ENCODE results near the gene EHHADH.

EHHADH gene

DNA sequence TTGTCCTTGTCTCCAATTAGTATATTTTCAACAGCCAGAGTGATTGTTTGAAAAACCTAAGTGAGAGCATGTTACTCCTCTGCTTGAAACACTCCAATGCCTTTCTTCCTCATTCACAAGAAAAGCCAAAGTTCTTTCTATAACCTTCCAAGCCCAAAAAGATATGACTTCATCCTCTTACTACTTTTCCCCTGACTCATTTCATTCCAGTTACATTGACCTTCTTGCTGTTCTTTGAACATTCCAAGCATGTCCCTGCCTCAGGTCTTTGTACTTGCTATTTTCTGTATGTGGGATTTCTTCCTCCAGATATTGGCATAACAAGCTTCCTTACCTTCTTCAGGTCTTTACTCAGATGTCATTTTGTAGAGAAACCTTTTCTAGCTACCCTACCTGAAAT, 28.3 kb downstream of the EHHADH start:
- no peak overlapping the region for H3K4me3 ChIP-seq (ENCODE audit: low read depth, low read length)
- DNase-seq (ENCODE audit: low read depth): no peak
- TF ChIP-seq, protein P1, sequence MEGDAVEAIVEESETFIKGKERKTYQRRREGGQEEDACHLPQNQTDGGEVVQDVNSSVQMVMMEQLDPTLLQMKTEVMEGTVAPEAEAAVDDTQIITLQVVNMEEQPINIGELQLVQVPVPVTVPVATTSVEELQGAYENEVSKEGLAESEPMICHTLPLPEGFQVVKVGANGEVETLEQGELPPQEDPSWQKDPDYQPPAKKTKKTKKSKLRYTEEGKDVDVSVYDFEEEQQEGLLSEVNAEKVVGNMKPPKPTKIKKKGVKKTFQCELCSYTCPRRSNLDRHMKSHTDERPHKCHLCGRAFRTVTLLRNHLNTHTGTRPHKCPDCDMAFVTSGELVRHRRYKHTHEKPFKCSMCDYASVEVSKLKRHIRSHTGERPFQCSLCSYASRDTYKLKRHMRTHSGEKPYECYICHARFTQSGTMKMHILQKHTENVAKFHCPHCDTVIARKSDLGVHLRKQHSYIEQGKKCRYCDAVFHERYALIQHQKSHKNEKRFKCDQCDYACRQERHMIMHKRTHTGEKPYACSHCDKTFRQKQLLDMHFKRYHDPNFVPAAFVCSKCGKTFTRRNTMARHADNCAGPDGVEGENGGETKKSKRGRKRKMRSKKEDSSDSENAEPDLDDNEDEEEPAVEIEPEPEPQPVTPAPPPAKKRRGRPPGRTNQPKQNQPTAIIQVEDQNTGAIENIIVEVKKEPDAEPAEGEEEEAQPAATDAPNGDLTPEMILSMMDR (IDR thresholded peaks at IDR 0.05; ENCODE audit: insufficient read depth, low read depth, low read length, missing control alignments): no peak

DNA sequence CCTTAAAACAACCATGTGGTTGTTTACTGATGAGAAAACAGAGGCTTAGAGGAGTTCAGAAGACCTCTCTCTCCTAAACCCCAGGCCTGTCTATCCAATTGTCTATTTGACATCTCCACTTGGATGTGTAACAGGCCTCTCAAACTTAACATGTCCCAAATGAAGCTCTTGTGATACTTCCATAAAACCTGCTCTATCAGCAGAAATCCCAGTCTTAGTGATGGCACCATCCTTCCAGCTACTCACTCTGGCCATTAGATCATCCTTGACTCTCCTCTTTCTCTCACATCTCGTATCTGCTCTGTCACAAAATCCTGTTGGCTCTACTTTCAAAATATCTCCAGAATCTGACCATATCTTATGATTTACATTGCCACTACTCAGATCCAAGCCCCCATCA, 28.8 kb downstream of the EHHADH start:
- H3K4me3 ChIP-seq (ENCODE audit: low read depth, low read length): no peak overlapping the region
- DNase-seq (ENCODE audit: low read depth): no peak
- TF ChIP-seq, protein P1 (IDR thresholded peaks at IDR 0.05; ENCODE audit: insufficient read depth, low read depth, low read length, missing control alignments): no peak

DNA sequence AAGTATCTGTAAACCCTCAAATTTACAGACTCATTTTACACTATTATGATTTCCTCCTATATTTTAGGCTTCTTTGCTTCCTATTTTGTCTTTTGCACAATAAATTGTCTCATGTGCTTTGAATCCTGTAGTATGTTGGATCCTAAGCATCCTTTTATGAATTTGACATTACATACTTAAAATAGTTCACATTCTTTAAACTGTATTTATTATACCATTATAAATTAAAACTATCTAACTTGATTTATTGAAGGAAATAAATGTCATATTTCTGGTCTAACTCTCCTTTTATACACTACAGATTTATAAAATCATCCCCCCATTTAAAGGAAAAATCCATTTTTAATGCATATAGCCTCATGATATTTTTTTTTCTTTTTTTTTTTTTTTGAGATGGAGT, 32.6 kb downstream of the EHHADH start:
- no peak overlapping the region for H3K4me3 ChIP-seq (ENCODE audit: low read depth, low read length)
- no peak for DNase-seq (ENCODE audit: low read depth)
- TF ChIP-seq, protein P1 (IDR thresholded peaks at IDR 0.05; ENCODE audit: insufficient read depth, low read depth, low read length, missing control alignments): no peak

DNA sequence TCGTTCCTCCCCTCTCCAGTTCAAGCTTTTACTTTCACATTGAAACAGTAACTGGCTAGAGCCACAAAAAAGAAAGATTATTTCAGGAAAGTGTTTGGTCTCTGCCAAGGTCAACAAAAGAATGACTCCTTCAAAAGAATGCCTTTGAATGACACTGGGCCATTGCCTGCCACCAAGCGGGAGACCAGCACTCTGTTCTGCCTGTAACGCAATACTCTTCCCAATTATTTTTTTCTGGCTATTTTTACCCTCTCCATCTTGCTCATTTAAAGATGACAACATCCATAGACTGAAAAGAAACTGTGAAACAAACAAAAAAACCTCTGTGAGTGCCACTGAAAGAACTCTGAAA, 37.3 kb downstream of the EHHADH start:
- DNase-seq (ENCODE audit: low read depth): no peak
- H3K4me3 ChIP-seq (ENCODE audit: low read depth, low read length): peak overlapping the region; percentile 29
- TF ChIP-seq, protein P1 (IDR thresholded peaks at IDR 0.05; ENCODE audit: insufficient read depth, low read depth, low read length, missing control alignments): no peak

DNA sequence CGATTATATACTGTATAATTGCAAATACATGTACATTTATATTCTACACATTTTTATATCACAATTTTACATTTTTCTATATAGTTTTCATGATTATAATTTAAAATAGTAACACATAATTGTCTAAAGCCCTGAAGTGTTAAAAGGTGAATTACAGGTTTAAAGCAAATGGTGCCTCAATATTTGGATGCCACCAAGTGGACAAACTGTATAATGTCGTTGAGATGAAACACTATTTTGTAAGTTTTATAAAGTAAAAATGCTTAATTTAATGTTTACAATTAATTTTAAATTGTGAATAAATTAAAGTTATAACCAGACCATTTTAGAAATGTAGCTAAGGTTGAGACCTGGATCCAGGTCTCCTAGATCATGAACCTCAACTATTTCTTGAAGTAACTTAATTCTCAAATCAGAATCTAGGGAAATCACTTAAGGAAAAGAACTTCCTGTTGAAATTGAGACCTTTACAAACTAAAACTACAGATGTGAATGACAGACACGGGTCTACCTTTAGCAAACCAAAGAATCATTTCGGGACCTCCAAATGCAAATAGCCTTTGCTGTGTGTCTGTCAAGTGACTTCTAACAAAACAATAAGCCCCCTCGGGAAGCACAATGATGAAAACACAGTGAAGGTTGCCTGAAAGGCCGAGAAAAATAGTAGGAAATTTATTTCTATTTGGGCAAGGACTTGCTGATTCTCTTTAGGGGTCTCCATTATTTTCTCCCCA, 37.8 kb downstream of the EHHADH start:
- peak; percentile 44 for DNase-seq (ENCODE audit: low read depth)

DNA sequence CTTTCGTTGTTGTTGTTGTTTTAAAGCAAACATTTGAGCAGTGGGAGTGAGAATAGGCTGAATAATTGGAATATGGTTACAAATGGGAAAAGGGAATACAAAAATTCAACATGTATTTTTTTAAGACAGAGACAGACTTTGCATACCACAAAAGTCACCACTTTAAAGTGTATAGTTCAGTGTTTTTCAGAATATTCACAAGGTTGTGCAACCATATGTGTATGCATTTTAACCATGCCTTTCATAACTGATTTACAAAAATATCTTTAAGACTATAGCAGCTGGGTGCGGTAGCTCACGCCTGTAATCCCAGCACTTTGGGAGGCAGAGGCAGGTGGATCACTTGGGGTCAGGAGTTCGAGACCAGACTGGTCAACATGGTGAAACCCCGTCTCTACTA, 41.3 kb downstream of the EHHADH start:
- TF ChIP-seq, protein P1 (IDR thresholded peaks at IDR 0.05; ENCODE audit: insufficient read depth, low read depth, low read length, missing control alignments): no peak
- H3K4me3 ChIP-seq (ENCODE audit: low read depth, low read length): no peak overlapping the region
- DNase-seq (ENCODE audit: low read depth): no peak

More for the DNA sequence above, 37.8 kb downstream of the EHHADH start:
- H3K4me3 ChIP-seq (ENCODE audit: low read depth, low read length): peak overlapping the region; percentile 29
- TF ChIP-seq, protein P1 (IDR thresholded peaks at IDR 0.05; ENCODE audit: insufficient read depth, low read depth, low read length, missing control alignments): peak; percentile 44

DNA sequence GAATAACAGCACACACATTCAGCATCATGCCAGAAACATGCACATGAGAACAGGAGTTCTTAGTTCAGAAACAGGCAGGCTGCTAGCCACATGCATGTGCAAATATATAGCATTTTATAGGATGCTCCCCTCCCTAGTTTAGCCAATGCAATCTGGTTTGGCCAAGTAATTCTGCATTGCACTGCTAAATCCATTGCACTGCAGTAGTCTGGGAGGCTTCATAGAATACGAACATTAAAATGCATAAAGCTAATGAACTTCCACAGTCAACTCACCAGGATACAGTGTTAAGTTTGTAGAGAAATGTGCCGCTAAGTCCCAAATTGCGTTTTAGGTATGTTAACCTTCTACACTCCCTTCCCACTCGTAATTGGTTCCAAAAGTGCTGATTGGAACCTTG, 41.8 kb downstream of the EHHADH start:
- no peak for DNase-seq (ENCODE audit: low read depth)
- TF ChIP-seq, protein P1 (IDR thresholded peaks at IDR 0.05; ENCODE audit: insufficient read depth, low read depth, low read length, missing control alignments): no peak
- no peak overlapping the region for H3K4me3 ChIP-seq (ENCODE audit: low read depth, low read length)

Measured in GM12865 (cell line).